ENCODE data around the gene MUC4. TPM values are rescaled to one million over a fixed set of nuclear protein-coding genes. Genes with fewer than 3 reads are reported as not detected.
"Not testable (repeated sequence)": the region's sequence is repeated elsewhere in the genome, so short reads cannot be mapped to it uniquely, and the experiment has no call there.

MUC4 gene
- total and polyA plus RNA-seq, 2 donors: 0.42 TPM; not detected in 1

DNA sequence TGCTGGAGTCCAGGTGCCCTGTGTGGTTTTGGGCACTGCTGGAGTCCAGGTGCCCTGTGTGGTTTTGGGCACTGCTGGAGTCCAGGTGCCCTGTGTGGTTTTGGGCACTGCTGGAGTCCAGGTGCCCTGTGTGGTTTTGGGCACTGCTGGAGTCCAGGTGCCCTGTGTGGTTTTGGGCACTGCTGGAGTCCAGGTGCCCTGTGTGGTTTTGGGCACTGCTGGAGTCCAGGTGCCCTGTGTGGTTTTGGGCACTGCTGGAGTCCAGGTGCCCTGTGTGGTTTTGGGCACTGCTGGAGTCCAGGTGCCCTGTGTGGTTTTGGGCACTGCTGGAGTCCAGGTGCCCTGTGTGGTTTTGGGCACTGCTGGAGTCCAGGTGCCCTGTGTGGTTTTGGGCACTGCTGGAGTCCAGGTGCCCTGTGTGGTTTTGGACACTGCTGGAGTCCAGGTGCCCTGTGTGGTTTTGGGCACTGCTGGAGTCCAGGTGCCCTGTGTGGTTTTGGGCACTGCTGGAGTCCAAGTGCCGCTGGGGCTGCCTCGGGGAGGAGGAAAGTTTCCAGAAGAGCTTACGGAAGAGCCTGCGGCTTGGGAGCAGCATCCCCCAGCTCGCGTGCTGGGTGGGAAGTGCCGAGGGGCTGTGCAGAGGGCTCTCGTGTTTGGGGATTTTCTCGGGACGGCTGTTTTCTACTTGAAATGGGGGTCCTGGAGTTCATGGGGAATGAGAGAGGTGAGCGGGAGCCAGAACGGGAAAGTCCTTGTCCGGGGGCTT, 12.9 kb upstream of the MUC4 start:
- not testable (repeated sequence) for H3K4me1 ChIP-seq (ENCODE audit: insufficient read depth); H3K36me3 ChIP-seq (ENCODE audit: insufficient read depth); DNase-seq (ENCODE audit: extremely low spot score); H3K4me3 ChIP-seq (ENCODE audit: low read depth, low read length); H3K27ac ChIP-seq (ENCODE audit: low read depth)
- WGBS: 52% methylated on average over 13 of the region's 13 CpGs

DNA sequence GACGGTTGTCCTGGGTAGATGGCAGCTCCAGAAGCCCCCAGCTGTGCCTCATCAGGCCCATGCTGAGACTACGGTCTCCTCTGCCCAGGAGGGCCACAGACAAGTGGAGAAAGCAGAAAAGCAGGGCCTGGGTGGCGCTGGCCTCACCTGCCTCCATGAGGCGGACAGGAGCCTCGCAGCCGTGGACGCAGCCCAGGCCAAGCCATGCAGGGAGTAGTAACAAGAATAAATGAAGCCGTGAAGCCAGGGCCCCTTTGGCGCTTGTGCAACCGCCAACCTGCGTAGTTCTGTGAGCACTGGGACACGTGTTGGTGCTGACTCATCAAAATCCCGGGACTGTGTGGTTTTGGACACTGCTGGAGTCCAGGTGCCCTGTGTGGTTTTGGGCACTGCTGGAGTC, 12.3 kb upstream of the MUC4 start:
- Histone ChIP-seq H3K36me3 (ENCODE audit: insufficient read depth) (no peaks in the 10 kb centered on the region), H3K4me1 (ENCODE audit: insufficient read depth) (no peaks in the 10 kb centered on the region), H3K27ac (ENCODE audit: low read depth) (no peak overlapping the region), H3K4me3 (ENCODE audit: low read depth, low read length) (no peak overlapping the region)
- DNase-seq (ENCODE audit: extremely low spot score): no peak
- WGBS: 62% methylated on average over 13 of the region's 13 CpGs

DNA sequence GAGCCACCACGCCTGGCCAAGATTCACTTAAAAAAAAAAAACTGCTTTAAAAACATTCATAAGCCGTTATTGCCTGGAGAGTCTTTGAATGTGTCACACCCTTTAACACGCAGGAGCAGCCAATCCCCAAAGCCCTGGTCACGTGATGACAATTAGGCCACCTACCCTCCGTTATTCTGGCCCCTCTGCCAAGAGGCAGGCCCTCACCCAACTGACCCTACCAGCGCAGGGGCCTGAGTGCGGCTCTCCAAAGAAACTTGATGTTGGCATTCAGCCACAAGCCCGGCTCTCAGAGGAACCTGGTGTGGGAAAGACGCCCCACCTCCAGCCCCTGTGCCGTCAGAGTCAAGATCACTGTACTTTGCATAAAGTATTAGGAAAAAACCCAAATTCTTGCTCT, 11.6 kb upstream of the MUC4 start:
- no peak for DNase-seq (ENCODE audit: extremely low spot score)
- Histone ChIP-seq H3K36me3 (ENCODE audit: insufficient read depth) (no peaks in the 10 kb centered on the region), H3K4me1 (ENCODE audit: insufficient read depth) (no peaks in the 10 kb centered on the region), H3K4me3 (ENCODE audit: low read depth, low read length) (no peak overlapping the region), H3K27ac (ENCODE audit: low read depth) (no peak overlapping the region)
- WGBS: 33% methylated on average over 10 of the region's 10 CpGs

DNA sequence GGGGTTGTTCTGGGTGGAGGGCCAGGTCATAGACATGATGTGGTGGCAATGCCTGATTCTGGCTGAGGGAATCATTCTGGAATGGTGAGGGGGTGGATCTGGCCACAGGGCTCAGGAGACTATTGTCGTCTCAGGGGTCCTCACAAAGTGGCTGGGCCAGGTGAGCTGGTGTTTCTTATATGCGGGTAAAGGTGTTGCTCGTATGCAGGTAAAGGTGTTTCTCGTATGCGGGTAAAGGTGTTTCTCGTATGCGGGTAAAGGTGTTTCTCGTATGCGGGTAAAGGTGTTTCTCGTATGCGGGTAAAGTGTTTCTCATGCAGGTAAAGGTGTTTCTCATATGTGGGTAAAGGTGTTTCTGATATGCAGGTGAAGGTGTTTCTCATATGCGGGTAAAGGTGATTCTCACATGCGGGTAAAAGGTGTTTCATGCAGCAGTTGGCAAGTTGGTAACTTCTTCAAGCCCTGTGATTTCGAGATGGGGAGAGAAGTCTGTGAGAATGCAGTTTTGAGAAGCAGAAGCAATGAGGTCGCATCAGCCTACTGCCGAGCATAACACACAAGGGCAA, 10.5 kb upstream of the MUC4 start:
- no peak overlapping the region for H3K27ac ChIP-seq (ENCODE audit: low read depth)
- no peaks in the 10 kb centered on the region for H3K4me1 ChIP-seq (ENCODE audit: insufficient read depth)
- no peak overlapping the region for H3K4me3 ChIP-seq (ENCODE audit: low read depth, low read length)
- DNase-seq (ENCODE audit: extremely low spot score): no peak
- 85% methylated on average over 16 of the region's 16 CpGs for WGBS
- H3K36me3 ChIP-seq (ENCODE audit: insufficient read depth): no peaks in the 10 kb centered on the region

DNA sequence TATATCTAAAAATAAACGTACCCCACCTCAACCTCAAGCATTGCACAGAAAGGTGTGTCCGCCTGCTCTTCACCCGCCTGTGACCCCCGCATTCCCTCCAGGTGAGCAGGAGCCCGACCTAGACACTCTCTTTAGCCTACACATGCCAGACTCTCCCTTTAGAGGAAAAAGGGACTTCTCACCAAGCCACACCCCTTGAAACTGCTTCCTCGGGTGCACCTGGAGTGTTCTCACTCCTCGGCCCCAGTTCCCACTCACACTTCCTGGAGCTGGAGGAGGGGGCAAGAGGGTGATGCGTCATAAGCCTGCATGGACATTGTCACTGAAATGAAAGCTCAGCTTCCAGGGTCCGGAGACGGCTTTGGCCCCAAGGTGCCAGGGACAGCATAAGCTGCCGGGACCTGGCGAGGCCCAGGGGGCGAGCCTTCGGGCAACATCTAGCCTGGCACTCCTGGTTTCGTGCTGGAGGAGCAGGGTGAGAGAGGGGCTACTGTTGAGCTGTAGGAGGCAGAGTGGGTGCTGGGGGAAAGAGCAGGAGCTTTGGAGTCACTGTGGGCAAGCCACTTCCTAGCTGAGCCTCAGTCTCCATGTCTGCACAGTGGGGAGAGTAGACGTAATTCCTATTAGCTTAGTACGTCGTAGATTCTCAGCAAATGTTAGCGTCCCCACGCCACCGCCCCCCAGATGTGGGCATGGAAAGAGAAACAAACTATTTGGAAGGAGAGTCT, 9.8 kb upstream of the MUC4 start:
- no peaks in the 10 kb centered on the region for H3K4me1 ChIP-seq (ENCODE audit: insufficient read depth)
- 78% methylated on average over 21 of the region's 21 CpGs for WGBS
- H3K27ac ChIP-seq (ENCODE audit: low read depth): no peak overlapping the region
- DNase-seq (ENCODE audit: extremely low spot score): no peak
- no peaks in the 10 kb centered on the region for H3K36me3 ChIP-seq (ENCODE audit: insufficient read depth)
- H3K4me3 ChIP-seq (ENCODE audit: low read depth, low read length): no peak overlapping the region

DNA sequence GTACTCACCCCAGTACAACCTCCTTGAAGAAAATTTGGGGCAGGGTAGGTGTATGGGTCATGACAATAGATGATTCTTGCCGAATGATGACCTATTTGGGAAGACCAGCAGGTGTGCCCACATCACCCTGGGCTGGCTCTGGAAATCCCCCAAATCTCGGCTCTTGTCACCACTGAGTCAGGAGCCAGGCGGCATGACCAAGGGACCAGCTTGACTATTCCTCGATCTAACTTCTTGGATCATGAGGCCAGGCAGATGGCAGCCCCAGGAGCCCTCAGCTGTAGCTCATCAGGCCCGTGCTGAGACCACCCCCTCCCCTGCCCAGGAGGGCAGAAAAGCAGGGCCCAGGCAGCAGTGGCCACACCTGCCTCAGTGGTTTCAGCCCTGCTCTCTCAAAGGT, 9.2 kb upstream of the MUC4 start:
- no peaks in the 10 kb centered on the region for H3K36me3 ChIP-seq (ENCODE audit: insufficient read depth)
- H3K27ac ChIP-seq (ENCODE audit: low read depth): no peak overlapping the region
- no peak overlapping the region for H3K4me3 ChIP-seq (ENCODE audit: low read depth, low read length)
- no peak for DNase-seq (ENCODE audit: extremely low spot score)
- 82% methylated on average over 5 of the region's 5 CpGs for WGBS
- no peaks in the 10 kb centered on the region for H3K4me1 ChIP-seq (ENCODE audit: insufficient read depth)

DNA sequence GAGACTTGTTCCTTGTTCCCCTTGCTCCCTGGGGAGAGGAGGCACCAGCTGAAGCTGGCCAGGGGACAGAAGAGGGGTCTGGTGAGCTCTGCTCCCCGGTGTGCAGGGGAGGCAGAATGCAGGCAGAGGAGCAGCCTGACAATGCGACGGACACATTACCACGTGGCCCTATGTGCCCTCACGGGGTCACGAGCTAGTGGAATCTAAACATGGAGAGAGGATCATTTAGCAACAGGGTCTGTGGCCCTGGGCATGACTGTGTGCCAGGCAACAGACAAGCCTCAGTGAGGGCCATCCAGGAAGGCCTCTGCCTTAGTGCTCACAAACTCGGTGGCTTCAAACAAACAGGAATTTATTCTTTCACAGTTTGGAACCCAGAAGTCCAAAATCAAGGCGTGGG, 8.5 kb upstream of the MUC4 start:
- Histone ChIP-seq H3K4me1 (ENCODE audit: insufficient read depth) (no peaks in the 10 kb centered on the region), H3K36me3 (ENCODE audit: insufficient read depth) (no peaks in the 10 kb centered on the region), H3K27ac (ENCODE audit: low read depth) (no peak overlapping the region), H3K4me3 (ENCODE audit: low read depth, low read length) (no peak overlapping the region)
- WGBS: 78% methylated on average over 8 of the region's 8 CpGs
- no peak for DNase-seq (ENCODE audit: extremely low spot score)

DNA sequence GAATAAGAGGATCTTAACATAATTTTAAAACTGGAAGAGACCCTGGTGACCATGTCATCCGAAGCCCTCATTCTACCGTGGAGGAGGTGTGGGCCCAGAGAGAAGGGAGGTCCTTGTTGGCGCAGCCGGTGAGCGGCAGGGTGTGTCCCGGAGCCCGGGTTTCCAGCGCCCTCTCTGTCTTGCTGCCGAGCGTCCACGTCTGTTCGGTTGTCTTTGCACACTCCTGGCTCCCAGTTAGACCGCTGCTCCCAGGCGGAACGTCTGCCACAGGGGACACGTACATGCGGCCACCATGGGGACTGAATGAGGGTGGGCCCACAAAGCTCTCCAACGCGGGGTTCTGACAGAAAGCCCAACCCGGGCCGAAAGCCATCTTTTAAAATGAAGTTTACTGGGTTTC, 6.6 kb upstream of the MUC4 start:
- Histone ChIP-seq H3K27ac (ENCODE audit: low read depth) (no peak overlapping the region), H3K4me1 (ENCODE audit: insufficient read depth) (no peaks in the 10 kb centered on the region), H3K36me3 (ENCODE audit: insufficient read depth) (no peaks in the 10 kb centered on the region), H3K4me3 (ENCODE audit: low read depth, low read length) (no peak overlapping the region)
- WGBS: 90% methylated on average over 21 of the region's 21 CpGs
- no peak for DNase-seq (ENCODE audit: extremely low spot score)

DNA sequence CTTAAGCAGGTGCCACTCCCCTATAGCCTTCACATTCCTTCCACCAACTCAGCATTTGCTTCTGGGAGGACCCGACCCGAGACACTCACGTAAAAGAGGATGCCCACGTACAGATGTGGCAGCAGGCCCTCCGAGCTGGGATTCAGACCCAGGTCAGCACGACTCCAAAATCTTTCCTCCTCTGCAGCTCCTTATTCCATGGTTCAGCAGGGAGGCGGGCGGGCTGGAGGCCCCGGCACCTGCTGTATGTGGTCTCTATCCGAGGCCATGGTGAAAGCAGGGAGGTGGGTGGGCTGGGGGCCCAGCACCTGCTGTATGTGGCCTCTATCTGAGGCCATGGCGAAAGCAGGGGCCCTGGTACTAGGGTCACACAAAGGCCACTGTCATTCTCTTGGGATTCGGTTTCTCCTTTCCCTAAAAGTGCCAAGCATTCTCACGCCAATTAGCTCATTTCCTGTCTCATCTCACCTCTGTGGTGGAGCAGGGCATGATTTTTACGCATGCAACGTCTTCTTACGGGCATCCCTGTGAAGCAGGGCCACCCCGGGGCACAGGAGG, 5.9 kb upstream of the MUC4 start:
- 87% methylated on average over 17 of the region's 17 CpGs for WGBS

DNA sequence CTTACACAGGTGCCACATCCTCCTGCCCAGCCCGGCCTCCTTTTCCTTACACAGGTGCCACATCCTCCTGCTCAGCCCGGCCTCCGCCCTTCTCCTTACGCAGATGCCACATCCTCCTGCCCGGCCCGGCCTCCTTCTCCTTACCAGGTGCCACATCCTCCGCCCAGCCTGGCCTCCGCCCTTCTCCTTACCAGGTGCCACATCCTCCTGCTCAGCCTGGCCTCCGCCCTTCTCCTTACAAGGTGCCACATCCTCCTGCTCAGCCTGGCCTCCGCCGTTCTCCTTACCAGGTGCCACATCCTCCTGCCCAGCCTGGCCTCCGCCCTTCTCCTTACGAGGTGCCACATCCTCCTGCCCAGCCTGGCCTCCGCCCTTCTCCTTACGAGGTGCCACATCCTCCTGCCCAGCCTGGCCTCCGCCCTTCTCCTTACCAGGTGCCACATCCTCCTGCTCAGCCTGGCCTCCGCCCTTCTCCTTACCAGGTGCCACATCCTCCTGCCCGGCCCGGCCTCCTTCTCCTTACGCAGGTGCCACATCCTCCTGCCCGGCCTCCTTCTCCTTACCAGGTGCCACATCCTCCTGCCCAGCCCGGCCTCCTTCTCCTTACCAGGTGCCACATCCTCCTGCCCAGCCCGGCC, 4.7 kb upstream of the MUC4 start:
- not testable (repeated sequence) for H3K4me3 ChIP-seq (ENCODE audit: low read depth, low read length); H3K27ac ChIP-seq (ENCODE audit: low read depth); H3K36me3 ChIP-seq (ENCODE audit: insufficient read depth); H3K4me1 ChIP-seq (ENCODE audit: insufficient read depth); DNase-seq (ENCODE audit: extremely low spot score)
- 93% methylated on average over 23 of the region's 23 CpGs for WGBS

More for the DNA sequence above, 5.9 kb upstream of the MUC4 start:
- H3K4me3 ChIP-seq (ENCODE audit: low read depth, low read length): no peak overlapping the region
- H3K36me3 ChIP-seq (ENCODE audit: insufficient read depth): no peaks in the 10 kb centered on the region
- DNase-seq (ENCODE audit: extremely low spot score): no peak
- H3K4me1 ChIP-seq (ENCODE audit: insufficient read depth): no peaks in the 10 kb centered on the region
- H3K27ac ChIP-seq (ENCODE audit: low read depth): no peak overlapping the region

DNA sequence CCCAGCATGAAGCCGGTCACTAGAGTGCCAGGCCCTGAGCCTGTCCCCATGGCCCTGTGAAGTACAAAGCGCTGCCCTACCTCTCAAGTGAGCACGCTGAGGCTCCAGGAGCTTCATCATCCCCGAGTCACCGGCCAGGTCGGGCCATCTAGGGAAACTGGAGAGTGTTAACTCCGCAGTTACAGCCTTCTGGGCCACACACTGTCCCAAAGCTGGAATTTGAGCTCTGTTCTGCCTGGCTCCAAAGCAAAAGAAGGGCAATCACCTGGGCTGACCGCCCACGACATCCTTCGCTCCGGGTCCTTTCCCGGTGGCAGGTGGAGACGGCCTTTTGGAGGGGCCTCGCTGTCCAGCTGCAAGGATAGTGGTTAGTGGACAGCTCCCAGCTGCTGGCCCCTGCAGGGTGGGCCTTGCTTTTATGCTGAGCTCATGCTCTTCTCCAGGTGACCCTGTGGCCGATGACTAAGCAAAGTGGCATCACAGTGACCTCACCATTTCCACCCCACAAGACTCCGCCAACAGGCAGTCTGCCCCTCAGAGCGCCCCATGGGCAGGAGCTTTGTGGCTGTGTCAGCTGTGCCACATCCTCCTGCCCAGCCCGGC, 3.5 kb upstream of the MUC4 start:
- Histone ChIP-seq H3K36me3 (ENCODE audit: insufficient read depth) (no peaks in the 10 kb centered on the region), H3K27ac (ENCODE audit: low read depth) (no peak overlapping the region), H3K4me3 (ENCODE audit: low read depth, low read length) (no peak overlapping the region), H3K4me1 (ENCODE audit: insufficient read depth) (no peaks in the 10 kb centered on the region)
- 73% methylated on average over 18 of the region's 18 CpGs for WGBS
- DNase-seq (ENCODE audit: extremely low spot score): no peak

DNA sequence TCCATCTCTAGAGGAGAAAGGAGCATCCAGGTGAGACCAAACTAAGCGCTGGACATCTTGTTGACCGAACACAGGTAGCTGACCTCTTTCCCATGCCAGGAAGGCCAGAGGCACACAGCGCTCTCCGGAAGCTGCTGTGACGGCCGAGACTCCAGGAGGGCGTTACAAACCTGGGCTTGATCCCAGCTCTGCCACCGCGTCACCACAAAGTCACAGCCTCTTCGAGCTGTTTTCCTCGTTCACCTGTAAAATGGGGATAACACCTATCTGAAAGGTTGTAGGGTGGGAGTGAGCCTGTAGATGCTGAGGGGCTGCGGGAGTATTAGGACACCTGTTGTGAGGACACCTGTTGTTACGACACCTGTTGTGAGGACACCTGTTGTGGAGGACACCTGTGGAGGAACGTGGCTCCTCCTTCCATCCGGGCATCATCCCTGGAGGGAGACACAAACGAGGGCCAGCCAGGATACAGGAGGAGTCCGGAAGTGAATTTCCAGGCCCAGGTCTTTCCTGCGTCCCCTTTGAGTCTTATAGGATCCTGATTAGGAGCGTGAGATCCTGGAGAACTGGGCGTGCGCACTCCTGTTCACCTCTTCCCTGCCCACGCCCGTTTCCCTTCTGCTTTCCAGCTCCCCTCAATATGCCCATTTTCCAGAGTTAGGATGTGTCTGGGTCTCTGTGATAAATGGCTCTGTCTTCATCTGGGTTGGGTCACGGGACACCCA, 2.3 kb upstream of the MUC4 start:
- DNase-seq (ENCODE audit: extremely low spot score): no peak
- Histone ChIP-seq H3K4me1 (ENCODE audit: insufficient read depth) (no peaks in the 10 kb centered on the region), H3K4me3 (ENCODE audit: low read depth, low read length) (no peak overlapping the region), H3K27ac (ENCODE audit: low read depth) (no peak overlapping the region), H3K36me3 (ENCODE audit: insufficient read depth) (no peaks in the 10 kb centered on the region)
- WGBS: 88% methylated on average over 24 of the region's 24 CpGs

DNA sequence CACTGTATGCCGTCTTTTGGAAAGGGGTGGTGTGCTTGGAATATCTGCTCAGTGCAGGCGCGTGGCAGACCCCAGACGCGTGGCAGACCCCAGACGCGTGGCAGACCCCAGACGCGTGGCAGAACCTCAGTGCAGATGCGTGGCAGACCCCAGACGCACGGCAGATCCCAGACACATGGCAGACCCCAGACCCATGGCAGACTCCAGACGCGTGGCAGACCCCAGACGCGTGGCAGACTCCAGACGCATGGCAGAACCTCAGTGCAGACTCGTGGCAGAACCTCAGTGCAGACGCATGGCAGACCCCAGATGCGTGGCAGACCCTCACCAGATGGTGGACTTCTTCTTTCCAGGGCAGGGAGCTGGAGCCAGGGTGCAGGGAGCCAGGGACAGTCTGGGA, 637 bp upstream of the MUC4 start:
- Histone ChIP-seq H3K36me3 (ENCODE audit: insufficient read depth) (no peaks in the 10 kb centered on the region), H3K4me1 (ENCODE audit: insufficient read depth) (no peaks in the 10 kb centered on the region), H3K4me3 (ENCODE audit: low read depth, low read length) (no peak overlapping the region), H3K27ac (ENCODE audit: low read depth) (no peak overlapping the region)
- 85% methylated on average over 20 of the region's 20 CpGs for WGBS
- no peak for DNase-seq (ENCODE audit: extremely low spot score)

Data from urinary bladder (tissue), 4 donors.